Neutrophil (primary cell): ENCODE data around the gene SENP5.

ENCODE experiments used
- H3K27ac ChIP-seq: fragments of 200-600 bp; sonication (generic); 2 replicates; pipeline ENCODE4 v1.5.1; 2016; ENCODE audit warnings: mild to moderate bottlenecking, moderate library complexity
- H3K27me3 ChIP-seq: fragments of 200-600 bp; sonication (generic); 2 replicates; pipeline ENCODE4 v1.6.0; 2016; ENCODE audit warnings: mild to moderate bottlenecking
- H3K36me3 ChIP-seq: fragments of 200-600 bp; sonication (generic); 2 replicates; pipeline ENCODE4 v1.5.1; 2017
- H3K4me1 ChIP-seq, 2 experiments: fragments of 200-600 bp in 1 of 2; sonication (generic) in 1 of 2; 1 replicate in 1 of 2; 2 replicates in 1 of 2; pipeline versions ENCODE4 v1.5.1 to v1.6.1; 2013 to 2016; ENCODE audit warnings: low read depth in 1 of 2, low read length in 1 of 2, mild to moderate bottlenecking in 1 of 2, moderate library complexity in 1 of 2; ENCODE audit not compliant: control insufficient read depth in 1 of 2, insufficient read depth in 1 of 2
- H3K4me3 ChIP-seq, 2 experiments: fragments of 200-600 bp in 1 of 2; sonication (generic) in 1 of 2; 1 replicate in 1 of 2; 2 replicates in 1 of 2; pipeline ENCODE4 v1.5.1; 2013 to 2016; ENCODE audit warnings: low read depth in 1 of 2, low read length in 1 of 2, mild to moderate bottlenecking in 1 of 2, moderate library complexity in 1 of 2
- H3K9me3 ChIP-seq: fragments of 200-600 bp; sonication (generic); 2 replicates; pipeline ENCODE4 v1.5.1; 2016
- TF ChIP-seq, protein P1 (sequence below): fragments of 200-600 bp; sonication (generic); IDR thresholded peaks from 2 replicates; pipeline ENCODE4 v1.5.1; 2016; ENCODE audit warnings: antibody characterized with exemption

SENP5 gene

GRCh38 chr3:196962108-196962929 is 94.6 kb downstream of the SENP5 start:
- Histone ChIP-seq H3K36me3 (no peaks in the 10 kb centered on the region), H3K4me1 (no peaks in the 10 kb centered on the region), H3K9me3 (no peaks in the 10 kb centered on the region), H3K27ac (no peak overlapping the region), H3K27me3 (peaks cover 7% of the 10 kb centered on the region), H3K4me3 (no peak overlapping the region)
- TF ChIP-seq, protein P1, sequence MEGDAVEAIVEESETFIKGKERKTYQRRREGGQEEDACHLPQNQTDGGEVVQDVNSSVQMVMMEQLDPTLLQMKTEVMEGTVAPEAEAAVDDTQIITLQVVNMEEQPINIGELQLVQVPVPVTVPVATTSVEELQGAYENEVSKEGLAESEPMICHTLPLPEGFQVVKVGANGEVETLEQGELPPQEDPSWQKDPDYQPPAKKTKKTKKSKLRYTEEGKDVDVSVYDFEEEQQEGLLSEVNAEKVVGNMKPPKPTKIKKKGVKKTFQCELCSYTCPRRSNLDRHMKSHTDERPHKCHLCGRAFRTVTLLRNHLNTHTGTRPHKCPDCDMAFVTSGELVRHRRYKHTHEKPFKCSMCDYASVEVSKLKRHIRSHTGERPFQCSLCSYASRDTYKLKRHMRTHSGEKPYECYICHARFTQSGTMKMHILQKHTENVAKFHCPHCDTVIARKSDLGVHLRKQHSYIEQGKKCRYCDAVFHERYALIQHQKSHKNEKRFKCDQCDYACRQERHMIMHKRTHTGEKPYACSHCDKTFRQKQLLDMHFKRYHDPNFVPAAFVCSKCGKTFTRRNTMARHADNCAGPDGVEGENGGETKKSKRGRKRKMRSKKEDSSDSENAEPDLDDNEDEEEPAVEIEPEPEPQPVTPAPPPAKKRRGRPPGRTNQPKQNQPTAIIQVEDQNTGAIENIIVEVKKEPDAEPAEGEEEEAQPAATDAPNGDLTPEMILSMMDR, result no peak

GRCh38 chr3:196962930-196963630 is 95.4 kb downstream of the SENP5 start:
- Histone ChIP-seq H3K4me1 (peaks cover 5 to 6% of the 10 kb centered on the region in 2 experiments), H3K36me3 (no peaks in the 10 kb centered on the region), H3K4me3 (no peak overlapping the region), H3K9me3 (no peaks in the 10 kb centered on the region), H3K27me3 (peaks cover 15% of the 10 kb centered on the region), H3K27ac (no peak overlapping the region)
- TF ChIP-seq, protein P1, result no peak

GRCh38 chr3:196963631-196963953 is 95.9 kb downstream of the SENP5 start:
- Histone ChIP-seq H3K4me1 (peaks cover 9 to 10% of the 10 kb centered on the region in 2 experiments), H3K4me3 (no peak overlapping the region)

GRCh38 chr3:196965112-196965803 is 97.5 kb downstream of the SENP5 start:
- Histone ChIP-seq H3K9me3 (no peaks in the 10 kb centered on the region), H3K4me1 (peaks cover 9 to 14% of the 10 kb centered on the region in 2 experiments), H3K36me3 (no peaks in the 10 kb centered on the region), H3K27ac (no peak overlapping the region), H3K27me3 (peaks cover 22% of the 10 kb centered on the region), H3K4me3 (no peak overlapping the region)
- TF ChIP-seq, protein P1, result no peak

More at GRCh38 chr3:196963631-196963953, 95.9 kb downstream of the SENP5 start:
- TF ChIP-seq, protein P1, result no peak
- peaks cover 19% of the 10 kb centered on the region for H3K27me3 ChIP-seq
- H3K27ac ChIP-seq, result no peak overlapping the region
- no peaks in the 10 kb centered on the region for H3K36me3 ChIP-seq
- no peaks in the 10 kb centered on the region for H3K9me3 ChIP-seq

DNA sequence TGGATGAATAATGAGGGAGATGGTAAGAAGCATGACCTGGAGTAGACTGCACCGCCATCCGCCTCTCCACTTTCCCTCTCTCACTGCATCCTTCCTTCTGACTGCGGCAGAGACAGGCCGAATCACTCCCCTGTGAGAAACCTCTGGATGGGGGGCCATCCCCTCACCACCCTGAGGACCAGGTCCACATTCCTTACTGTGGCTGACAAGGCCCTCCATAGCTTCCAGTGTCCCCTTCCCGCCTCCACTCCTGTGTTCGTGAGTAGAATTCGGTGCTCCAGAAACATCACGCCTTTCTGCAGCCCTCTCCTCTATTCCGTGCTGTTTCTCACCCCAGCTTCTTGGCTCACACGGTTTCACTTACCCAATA is 98.1 kb downstream of the SENP5 start:
- H3K27ac ChIP-seq, result no peak overlapping the region

More for the DNA sequence above, 98.1 kb downstream of the SENP5 start:
- H3K27me3 ChIP-seq, result peaks cover 27% of the 10 kb centered on the region
- no peak overlapping the region for H3K4me3 ChIP-seq
- H3K9me3 ChIP-seq, result no peaks in the 10 kb centered on the region
- TF ChIP-seq, protein P1, result no peak
- no peaks in the 10 kb centered on the region for H3K36me3 ChIP-seq
- peaks cover 9 to 14% of the 10 kb centered on the region in 2 experiments for H3K4me1 ChIP-seq
